Measurements from ENCODE around the gene MYO3B. TPM values are rescaled to one million over a fixed set of nuclear protein-coding genes. Genes with fewer than 3 reads are reported as not detected.

The MYO3B gene
- total and polyA plus RNA-seq, 8 donors: 0.38 to 1.3 (median 0.52) TPM

GRCh38 chr2:170523506-170523905 lies 345.6 kb downstream of the MYO3B start:
- Histone ChIP-seq H3K4me1 (no peaks in the 10 kb centered on the region), H3K4me3 (no peak overlapping the region), H3K9me3 (no peaks in the 10 kb centered on the region), H3K36me3 (no peaks in the 10 kb centered on the region), H3K27me3 (no peaks in the 10 kb centered on the region), H3K27ac (no peak overlapping the region)
- ATAC-seq (no peak), FAIRE-seq (no peak), DNase-seq (no peak)
- TF ChIP-seq, protein P1, sequence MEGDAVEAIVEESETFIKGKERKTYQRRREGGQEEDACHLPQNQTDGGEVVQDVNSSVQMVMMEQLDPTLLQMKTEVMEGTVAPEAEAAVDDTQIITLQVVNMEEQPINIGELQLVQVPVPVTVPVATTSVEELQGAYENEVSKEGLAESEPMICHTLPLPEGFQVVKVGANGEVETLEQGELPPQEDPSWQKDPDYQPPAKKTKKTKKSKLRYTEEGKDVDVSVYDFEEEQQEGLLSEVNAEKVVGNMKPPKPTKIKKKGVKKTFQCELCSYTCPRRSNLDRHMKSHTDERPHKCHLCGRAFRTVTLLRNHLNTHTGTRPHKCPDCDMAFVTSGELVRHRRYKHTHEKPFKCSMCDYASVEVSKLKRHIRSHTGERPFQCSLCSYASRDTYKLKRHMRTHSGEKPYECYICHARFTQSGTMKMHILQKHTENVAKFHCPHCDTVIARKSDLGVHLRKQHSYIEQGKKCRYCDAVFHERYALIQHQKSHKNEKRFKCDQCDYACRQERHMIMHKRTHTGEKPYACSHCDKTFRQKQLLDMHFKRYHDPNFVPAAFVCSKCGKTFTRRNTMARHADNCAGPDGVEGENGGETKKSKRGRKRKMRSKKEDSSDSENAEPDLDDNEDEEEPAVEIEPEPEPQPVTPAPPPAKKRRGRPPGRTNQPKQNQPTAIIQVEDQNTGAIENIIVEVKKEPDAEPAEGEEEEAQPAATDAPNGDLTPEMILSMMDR (IDR thresholded peaks at IDR 0.05): no peak
- intact Hi-C loops (cut with DNase I): no loop called here
- WGBS, 2 donors: 64 to 77% methylated on average over 4 of the region's 4 CpGs

- no peak overlapping the region for H3K27ac ChIP-seq
- no peaks in the 10 kb centered on the region for H3K36me3 ChIP-seq
- DNase-seq: no peak
- 19 to 30% methylated on average over 2 of the region's 2 CpGs for WGBS, 2 donors
- ATAC-seq: peak in 2 of 4 donors; percentile 36 to 63
- peaks cover 0 to 6% (median 3%) of the 10 kb centered on the region in 3 donors for H3K4me1 ChIP-seq
- intact Hi-C loops (cut with DNase I): no loop called here
- H3K4me3 ChIP-seq: no peak overlapping the region
- TF ChIP-seq, protein P1 (IDR thresholded peaks at IDR 0.05): no peak
- no peaks in the 10 kb centered on the region for H3K9me3 ChIP-seq
- no peak for FAIRE-seq
- H3K27me3 ChIP-seq: no peaks in the 10 kb centered on the region
These were observed 347.1 kb downstream of the MYO3B start for GRCh38 chr2:170524828-170525565.

GRCh38 chr2:170525566-170525900 lies 347.6 kb downstream of the MYO3B start:
- WGBS, 2 donors: 52 to 53% methylated on average over 5 of the region's 5 CpGs
- no peaks in the 10 kb centered on the region for H3K27me3 ChIP-seq
- DNase-seq (peak in 4 of 6 donors; percentile 25 to 56 (median 44)), ATAC-seq (peak; percentile 45 to 76 (median 52)), FAIRE-seq (no peak)
- intact Hi-C loops (cut with DNase I): no loop called here
- H3K9me3 ChIP-seq: no peaks in the 10 kb centered on the region
- H3K27ac ChIP-seq: no peak overlapping the region
- TF ChIP-seq, protein P1 (IDR thresholded peaks at IDR 0.05): no peak
- peaks cover 0 to 8% (median 3%) of the 10 kb centered on the region in 3 donors for H3K4me1 ChIP-seq
- H3K4me3 ChIP-seq: no peak overlapping the region
- H3K36me3 ChIP-seq: no peaks in the 10 kb centered on the region

GRCh38 chr2:170530284-170530745 lies 352.4 kb downstream of the MYO3B start:
- intact Hi-C loops (cut with DNase I): no loop called here
- Histone ChIP-seq H3K9me3 (no peaks in the 10 kb centered on the region), H3K4me1 (peaks cover 0 to 13% (median 3%) of the 10 kb centered on the region in 3 donors), H3K4me3 (peak overlapping the region in 1 of 4 donors; percentile 8), H3K36me3 (no peaks in the 10 kb centered on the region), H3K27me3 (no peaks in the 10 kb centered on the region), H3K27ac (peak overlapping the region in 2 of 4 donors; percentile 13 to 27)
- TF ChIP-seq, protein P1 (IDR thresholded peaks at IDR 0.05): no peak
- FAIRE-seq (no peak), ATAC-seq (peak; percentile 89 to 96 (median 96)), DNase-seq (peak; percentile 70 to 84 (median 74))
- WGBS, 2 donors: 2 to 7% methylated on average over 7 of the region's 7 CpGs

All from pancreas (tissue), 10 donors.